Stomach smooth muscle (tissue), 2 donors: Measurements from ENCODE around the gene PLPPR4.
"Not testable (repeated sequence)": the region's sequence is repeated elsewhere in the genome, so short reads cannot be mapped to it uniquely, and the experiment has no call there.

Experiments
- H3K27ac ChIP-seq: one replicate; pipeline ENCODE4 v1.7.0; 2013; ENCODE audit warnings: mild to moderate bottlenecking, low read length, inconsistent platforms
- H3K27me3 ChIP-seq, 2 donors: one replicate each; pipeline ENCODE4 v1.7.0; 2013; ENCODE audit warnings: low read length in 2 of 2; ENCODE audit not compliant: insufficient read depth in 2 of 2, control insufficient read depth in 1 of 2
- H3K36me3 ChIP-seq, 2 donors: one replicate each; pipeline ENCODE4 v1.7.0; 2013; ENCODE audit warnings: low read length in 2 of 2; ENCODE audit not compliant: control insufficient read depth in 2 of 2, insufficient read depth in 2 of 2
- H3K4me1 ChIP-seq: one replicate; pipeline ENCODE4 v1.7.0; 2013; ENCODE audit warnings: low read length; ENCODE audit not compliant: control insufficient read depth, insufficient read depth
- H3K4me3 ChIP-seq, 2 donors: one replicate each; pipeline ENCODE4 v1.7.0; 2013; ENCODE audit warnings: low read length in 2 of 2
- H3K9ac ChIP-seq, 2 donors: one replicate each; pipeline ENCODE4 v1.7.0; 2013; ENCODE audit warnings: low read length in 2 of 2, mild to moderate bottlenecking in 1 of 2
- H3K9me3 ChIP-seq, 2 donors: one replicate each; pipeline ENCODE4 v1.7.0; 2013; ENCODE audit warnings: low read length in 2 of 2; ENCODE audit not compliant: control insufficient read depth in 2 of 2
- donor health status: healthy.
- donor health status: Pancreatic carcinoma.

The PLPPR4 gene

DNA sequence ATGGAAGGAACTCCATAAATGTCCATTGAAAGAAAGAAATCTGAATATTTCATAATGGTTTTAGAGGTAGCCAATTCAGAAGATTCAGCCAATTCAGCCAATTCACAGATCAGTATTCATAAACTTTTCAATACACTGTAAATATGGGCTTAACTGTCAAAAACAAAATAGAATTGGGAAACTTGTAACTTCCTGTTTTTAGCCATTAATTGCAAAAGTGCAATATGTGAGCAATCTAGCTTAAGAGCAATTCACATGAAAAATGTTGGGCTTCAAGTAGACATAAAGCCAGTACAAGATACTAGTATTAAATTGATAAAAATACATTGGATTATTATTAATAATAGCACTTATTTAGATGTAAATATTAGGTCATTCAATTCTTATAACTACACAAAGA lies 27.5 kb upstream of the PLPPR4 start:
- Histone ChIP-seq H3K27ac (no peak overlapping the region), H3K36me3 (no peaks in the 10 kb centered on the region), H3K27me3 (no peaks in the 10 kb centered on the region), H3K4me3 (no peak overlapping the region), H3K4me1 (no peaks in the 10 kb centered on the region), H3K9me3 (no peaks in the 10 kb centered on the region), H3K9ac (no peak overlapping the region)

DNA sequence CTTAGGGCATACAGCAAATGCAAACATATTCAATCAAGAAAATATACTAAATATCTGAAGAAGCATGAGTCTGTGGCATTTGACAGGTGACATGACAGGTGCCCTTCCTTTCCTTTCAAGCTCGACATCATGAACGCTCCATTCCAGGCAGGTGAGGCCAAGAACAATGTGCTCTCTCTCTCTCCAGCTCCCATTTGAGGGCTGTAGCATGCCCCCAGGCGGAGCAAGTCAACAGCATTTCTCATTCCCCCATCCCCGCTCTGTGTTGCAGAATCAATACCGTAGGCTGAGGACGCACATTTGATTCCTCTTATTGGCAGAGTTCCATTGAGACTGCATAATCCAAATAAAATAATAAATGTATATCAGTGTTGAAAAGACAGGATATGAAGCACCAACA lies 24.6 kb upstream of the PLPPR4 start:
- Histone ChIP-seq H3K9me3 (no peaks in the 10 kb centered on the region), H3K27me3 (no peaks in the 10 kb centered on the region), H3K27ac (no peak overlapping the region), H3K4me1 (no peaks in the 10 kb centered on the region), H3K9ac (no peak overlapping the region), H3K36me3 (no peaks in the 10 kb centered on the region), H3K4me3 (no peak overlapping the region)

DNA sequence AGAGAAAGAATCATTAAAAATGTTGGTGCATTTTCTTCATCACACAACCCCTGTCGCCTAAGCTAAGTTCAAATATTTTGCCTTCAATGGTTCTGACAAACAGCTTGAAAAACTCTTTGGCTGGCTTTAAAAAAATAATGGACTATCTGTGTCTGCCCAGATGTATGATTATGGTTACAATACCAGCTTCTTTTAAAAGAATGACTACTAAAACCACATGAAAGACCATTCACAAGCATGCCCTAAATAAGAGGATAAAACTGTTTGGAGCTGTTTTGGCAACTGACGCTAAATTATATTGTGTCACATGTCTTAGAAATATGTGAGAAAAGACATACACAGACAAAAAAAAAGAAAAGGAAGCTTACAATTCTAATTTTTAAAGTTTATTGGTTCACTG lies 23.7 kb upstream of the PLPPR4 start:
- Histone ChIP-seq H3K27ac (no peak overlapping the region), H3K9me3 (no peaks in the 10 kb centered on the region), H3K36me3 (no peaks in the 10 kb centered on the region), H3K9ac (no peak overlapping the region), H3K4me1 (no peaks in the 10 kb centered on the region), H3K4me3 (no peak overlapping the region), H3K27me3 (no peaks in the 10 kb centered on the region)

- Histone ChIP-seq H3K4me1 (no peaks in the 10 kb centered on the region), H3K36me3 (no peaks in the 10 kb centered on the region), H3K9me3 (no peaks in the 10 kb centered on the region), H3K4me3 (no peak overlapping the region), H3K27ac (no peak overlapping the region), H3K9ac (no peak overlapping the region), H3K27me3 (no peaks in the 10 kb centered on the region)
These were observed 18.1 kb upstream of the PLPPR4 start for GRCh38 chr1:99246152-99246551.

DNA sequence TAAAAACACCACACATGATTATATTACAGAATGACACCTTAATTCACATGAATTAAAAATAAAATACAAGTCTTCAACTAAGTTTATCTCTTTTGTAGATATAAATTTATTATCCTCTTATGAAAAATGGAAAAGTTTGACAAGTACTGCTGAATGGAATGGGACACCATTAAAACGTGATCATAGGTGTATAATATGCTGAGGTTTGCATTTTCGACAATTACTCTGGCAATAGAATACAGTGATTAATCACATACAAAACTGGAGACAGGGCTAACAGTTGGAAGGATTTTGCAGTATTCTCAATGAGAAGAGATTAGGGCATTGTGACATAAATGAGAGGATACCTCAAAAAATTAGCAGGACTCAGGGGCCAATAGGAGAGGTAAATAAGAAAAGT lies 17.1 kb upstream of the PLPPR4 start:
- no peaks in the 10 kb centered on the region for H3K4me1 ChIP-seq
- H3K9me3 ChIP-seq, result no peaks in the 10 kb centered on the region
- no peaks in the 10 kb centered on the region for H3K36me3 ChIP-seq
- H3K27me3 ChIP-seq, result no peaks in the 10 kb centered on the region
- H3K9ac ChIP-seq, result no peak overlapping the region
- H3K4me3 ChIP-seq, result no peak overlapping the region
- no peak overlapping the region for H3K27ac ChIP-seq

DNA sequence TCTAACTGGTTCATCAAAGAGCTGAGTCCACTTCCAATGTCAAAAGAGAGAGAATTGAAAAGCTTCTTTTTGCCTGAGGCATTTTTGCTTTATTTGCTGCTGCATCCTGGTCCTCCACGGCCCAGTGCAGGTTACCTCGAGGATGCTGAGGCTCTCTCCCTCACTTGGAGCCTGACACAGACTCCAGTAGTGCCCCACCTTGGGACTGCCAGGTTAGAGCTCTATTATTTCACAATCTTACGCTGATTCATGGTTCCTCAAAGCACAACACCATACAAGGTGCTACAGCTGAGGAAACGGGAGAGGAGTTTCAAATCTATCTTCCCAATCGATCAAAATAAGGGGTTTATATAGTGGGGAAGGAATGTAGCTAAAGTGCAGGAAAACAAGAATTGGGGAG lies 13.6 kb upstream of the PLPPR4 start:
- no peaks in the 10 kb centered on the region for H3K9me3 ChIP-seq
- H3K27ac ChIP-seq, result no peak overlapping the region
- H3K4me3 ChIP-seq, result no peak overlapping the region
- no peaks in the 10 kb centered on the region for H3K36me3 ChIP-seq
- H3K9ac ChIP-seq, result no peak overlapping the region
- H3K4me1 ChIP-seq, result no peaks in the 10 kb centered on the region
- no peaks in the 10 kb centered on the region for H3K27me3 ChIP-seq

GRCh38 chr1:99251308-99251707 lies 13.0 kb upstream of the PLPPR4 start:
- Histone ChIP-seq H3K27ac (no peak overlapping the region), H3K4me3 (no peak overlapping the region), H3K9me3 (no peaks in the 10 kb centered on the region), H3K27me3 (no peaks in the 10 kb centered on the region), H3K9ac (no peak overlapping the region), H3K4me1 (no peaks in the 10 kb centered on the region), H3K36me3 (no peaks in the 10 kb centered on the region)

DNA sequence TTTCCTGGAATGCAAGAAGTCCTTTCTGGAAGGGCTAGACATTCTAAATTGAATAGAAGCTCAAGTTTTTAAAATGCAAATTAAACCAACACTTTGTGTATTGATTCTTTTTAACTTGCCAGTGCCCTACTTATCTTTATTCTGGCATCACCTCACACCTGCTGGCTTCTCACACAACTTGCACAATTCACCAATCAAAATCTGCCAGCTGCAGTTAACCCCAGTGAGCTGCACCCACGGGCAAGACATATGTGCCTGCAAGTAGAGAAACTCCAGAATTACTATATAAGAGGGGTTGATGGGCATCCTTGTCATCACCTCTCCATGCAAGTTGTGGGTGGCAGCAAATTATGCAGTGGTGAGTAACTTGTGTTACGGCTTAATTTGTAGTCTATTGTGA lies 11.7 kb upstream of the PLPPR4 start:
- Histone ChIP-seq H3K27me3 (no peaks in the 10 kb centered on the region), H3K36me3 (no peaks in the 10 kb centered on the region), H3K27ac (no peak overlapping the region), H3K9ac (no peak overlapping the region), H3K4me1 (no peaks in the 10 kb centered on the region), H3K4me3 (no peak overlapping the region), H3K9me3 (no peaks in the 10 kb centered on the region)

DNA sequence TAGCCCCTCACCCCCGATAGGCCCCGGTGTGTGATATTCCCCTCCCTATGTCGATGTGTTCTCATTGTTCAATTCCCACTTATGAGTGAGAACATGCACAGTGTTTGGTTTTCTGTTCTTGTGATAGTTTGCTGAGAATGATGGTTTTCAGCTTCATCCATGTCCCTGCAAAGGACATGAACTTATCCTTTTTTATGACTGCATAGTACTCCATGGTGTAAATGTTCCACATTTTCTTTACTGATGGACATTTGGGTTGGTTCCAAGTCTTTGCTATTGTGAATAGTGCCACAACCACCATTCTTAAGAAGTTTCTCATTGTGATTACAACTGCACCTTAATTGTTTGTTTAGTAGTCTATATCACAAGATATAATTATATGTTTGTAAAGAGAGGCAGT lies 3.9 kb upstream of the PLPPR4 start:
- not testable (repeated sequence) for H3K4me3 ChIP-seq, H3K27ac ChIP-seq, H3K4me1 ChIP-seq, H3K36me3 ChIP-seq, H3K9ac ChIP-seq, H3K9me3 ChIP-seq
- peaks cover 2 to 10% of the 10 kb centered on the region in 2 donors for H3K27me3 ChIP-seq

DNA sequence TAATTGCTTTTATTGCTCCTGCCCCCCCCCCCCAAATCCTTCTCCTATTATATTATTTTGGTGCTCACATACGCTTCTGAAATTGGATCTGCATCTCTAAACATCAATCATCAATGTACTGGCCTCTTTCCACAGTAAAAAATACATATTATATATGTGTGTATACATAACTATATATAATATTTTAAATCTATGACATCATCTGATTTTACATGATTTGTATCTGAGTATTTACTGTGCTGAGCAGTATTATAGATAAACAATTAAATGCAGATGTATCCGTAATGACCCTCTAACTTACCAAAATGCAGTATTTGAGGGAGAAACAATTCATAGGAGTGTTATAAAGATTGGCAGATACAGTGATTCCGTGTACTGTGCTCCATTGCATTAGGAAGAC lies 832 bp downstream of the PLPPR4 start:
- no peak overlapping the region for H3K4me3 ChIP-seq
- no peaks in the 10 kb centered on the region for H3K4me1 ChIP-seq
- no peak overlapping the region for H3K9ac ChIP-seq
- H3K9me3 ChIP-seq, result no peaks in the 10 kb centered on the region
- peaks cover 2 to 10% of the 10 kb centered on the region in 2 donors for H3K27me3 ChIP-seq
- H3K36me3 ChIP-seq, result no peaks in the 10 kb centered on the region
- no peak overlapping the region for H3K27ac ChIP-seq

GRCh38 chr1:99266726-99267125 lies 2.4 kb downstream of the PLPPR4 start:
- peaks cover 2 to 10% of the 10 kb centered on the region in 2 donors for H3K27me3 ChIP-seq
- no peaks in the 10 kb centered on the region for H3K9me3 ChIP-seq
- H3K27ac ChIP-seq, result no peak overlapping the region
- H3K36me3 ChIP-seq, result no peaks in the 10 kb centered on the region
- no peak overlapping the region for H3K9ac ChIP-seq
- H3K4me3 ChIP-seq, result no peak overlapping the region
- H3K4me1 ChIP-seq, result no peaks in the 10 kb centered on the region

- Histone ChIP-seq H3K9ac (no peak overlapping the region), H3K27ac (no peak overlapping the region), H3K4me1 (no peaks in the 10 kb centered on the region), H3K4me3 (no peak overlapping the region), H3K36me3 (no peaks in the 10 kb centered on the region), H3K9me3 (no peaks in the 10 kb centered on the region), H3K27me3 (peaks cover 2 to 10% of the 10 kb centered on the region in 2 donors)
These were observed 3.7 kb downstream of the PLPPR4 start for GRCh38 chr1:99268021-99268420.
